ENCODE data around the gene GULP1.

DNA sequence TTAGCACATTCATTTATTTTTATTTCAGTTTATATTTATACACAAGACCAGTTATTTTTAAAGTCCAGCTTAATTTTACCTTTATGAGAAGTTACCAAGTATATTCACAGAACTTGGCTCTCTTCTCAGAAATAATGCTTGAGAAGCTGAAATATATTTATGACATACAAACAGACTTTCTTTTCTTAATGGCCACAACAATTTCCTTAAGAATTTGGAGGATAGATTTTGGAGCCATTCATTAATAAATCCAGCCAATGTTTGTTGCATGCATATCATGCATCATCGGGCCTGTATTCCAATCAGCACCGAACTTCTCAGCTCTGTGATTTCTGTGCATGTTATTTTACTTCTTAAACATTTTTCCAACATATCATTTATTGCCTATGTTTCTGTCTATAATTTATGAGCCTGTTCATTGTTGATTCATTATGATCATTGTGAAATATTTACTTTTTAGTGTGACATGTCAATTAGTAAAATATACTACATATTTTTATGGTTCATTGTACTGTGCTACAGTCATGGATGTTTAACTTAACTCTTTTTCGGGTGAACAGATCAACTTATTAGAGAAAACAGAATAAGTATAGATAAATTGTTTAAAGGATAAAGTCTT is 3.5 kb downstream of the GULP1 start:
- TF ChIP-seq, protein P1, sequence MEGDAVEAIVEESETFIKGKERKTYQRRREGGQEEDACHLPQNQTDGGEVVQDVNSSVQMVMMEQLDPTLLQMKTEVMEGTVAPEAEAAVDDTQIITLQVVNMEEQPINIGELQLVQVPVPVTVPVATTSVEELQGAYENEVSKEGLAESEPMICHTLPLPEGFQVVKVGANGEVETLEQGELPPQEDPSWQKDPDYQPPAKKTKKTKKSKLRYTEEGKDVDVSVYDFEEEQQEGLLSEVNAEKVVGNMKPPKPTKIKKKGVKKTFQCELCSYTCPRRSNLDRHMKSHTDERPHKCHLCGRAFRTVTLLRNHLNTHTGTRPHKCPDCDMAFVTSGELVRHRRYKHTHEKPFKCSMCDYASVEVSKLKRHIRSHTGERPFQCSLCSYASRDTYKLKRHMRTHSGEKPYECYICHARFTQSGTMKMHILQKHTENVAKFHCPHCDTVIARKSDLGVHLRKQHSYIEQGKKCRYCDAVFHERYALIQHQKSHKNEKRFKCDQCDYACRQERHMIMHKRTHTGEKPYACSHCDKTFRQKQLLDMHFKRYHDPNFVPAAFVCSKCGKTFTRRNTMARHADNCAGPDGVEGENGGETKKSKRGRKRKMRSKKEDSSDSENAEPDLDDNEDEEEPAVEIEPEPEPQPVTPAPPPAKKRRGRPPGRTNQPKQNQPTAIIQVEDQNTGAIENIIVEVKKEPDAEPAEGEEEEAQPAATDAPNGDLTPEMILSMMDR (conservative IDR thresholded peaks at IDR 0.05; ENCODE audit: low read depth in 2 of 2) = no peak
- TF ChIP-seq EZH2phosphoT487 (IDR thresholded peaks at IDR 0.05; ENCODE audit: unreplicated experiment) = no peak
- no peak for TF ChIP-seq ZNF462 (CRISPR knock-in tag; IDR thresholded peaks at IDR 0.05)
- TF ChIP-seq EZH2 (IDR thresholded peaks at IDR 0.05; ENCODE audit: low read depth, unreplicated experiment) = no peak
- TF ChIP-seq, protein P2, sequence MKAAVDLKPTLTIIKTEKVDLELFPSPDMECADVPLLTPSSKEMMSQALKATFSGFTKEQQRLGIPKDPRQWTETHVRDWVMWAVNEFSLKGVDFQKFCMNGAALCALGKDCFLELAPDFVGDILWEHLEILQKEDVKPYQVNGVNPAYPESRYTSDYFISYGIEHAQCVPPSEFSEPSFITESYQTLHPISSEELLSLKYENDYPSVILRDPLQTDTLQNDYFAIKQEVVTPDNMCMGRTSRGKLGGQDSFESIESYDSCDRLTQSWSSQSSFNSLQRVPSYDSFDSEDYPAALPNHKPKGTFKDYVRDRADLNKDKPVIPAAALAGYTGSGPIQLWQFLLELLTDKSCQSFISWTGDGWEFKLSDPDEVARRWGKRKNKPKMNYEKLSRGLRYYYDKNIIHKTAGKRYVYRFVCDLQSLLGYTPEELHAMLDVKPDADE (IDR thresholded peaks at IDR 0.05) = no peak
- TF ChIP-seq CREB1 (CRISPR knock-in tag; IDR thresholded peaks at IDR 0.05; ENCODE audit: low read depth) = no peak
- TF ChIP-seq JUNB (IDR thresholded peaks at IDR 0.05; ENCODE audit: unreplicated experiment) = no peak
- no peak for TF ChIP-seq REST (IDR thresholded peaks at IDR 0.05; ENCODE audit: unreplicated experiment)
- TF ChIP-seq NANOG (IDR thresholded peaks at IDR 0.05; ENCODE audit: borderline replicate concordance) = no peak
- no peak for TF ChIP-seq ZNF331 (CRISPR knock-in tag; IDR thresholded peaks at IDR 0.05; ENCODE audit: low read depth)
- TF ChIP-seq POLR2AphosphoS5 (IDR thresholded peaks at IDR 0.05; ENCODE audit: low read depth) = no peak
- TF ChIP-seq ZNF114 (CRISPR knock-in tag; IDR thresholded peaks at IDR 0.05) = no peak
- no peak for TF ChIP-seq STAT1 (IDR thresholded peaks at IDR 0.05; ENCODE audit: unreplicated experiment)

Data from GM23338 (cell line).